Right cardiac atrium (tissue), 5 donors: ENCODE measurements around the gene CGB8. TPM values are rescaled to one million over a fixed set of nuclear protein-coding genes. Genes with fewer than 3 reads are reported as not detected.
"Not testable (repeated sequence)": the region's sequence is repeated elsewhere in the genome, so short reads cannot be mapped to it uniquely, and the experiment has no call there.

Source experiments
- ATAC-seq, 2 donors: fragments of 200-7000 bp; cut with Tn5 transposase; one replicate each; pipeline versions ENCODE4 v1.8.0 to v1.9.1; 2020; ENCODE audit warnings: moderate library complexity in 2 of 2, mild to moderate bottlenecking in 1 of 2
- DNase-seq, 3 donors: peaks; one replicate each; pipeline ENCODE4 v3.0.0-alpha.2; 2020
- H3K27ac ChIP-seq: one replicate; pipeline ENCODE4 v1.5.1; 2013; ENCODE audit warnings: mild to moderate bottlenecking, low read length, control low read depth, moderate library complexity
- H3K27me3 ChIP-seq: one replicate; pipeline ENCODE4 v1.6.1; 2013; ENCODE audit not compliant: control insufficient read depth, insufficient read depth
- H3K4me1 ChIP-seq: one replicate; pipeline ENCODE4 v1.6.1; 2013; ENCODE audit warnings: low read length; ENCODE audit not compliant: control insufficient read depth, insufficient read depth
- H3K4me3 ChIP-seq: one replicate; pipeline ENCODE4 v1.5.1; 2013; ENCODE audit warnings: low read length, control low read depth
- H3K9me3 ChIP-seq: one replicate; pipeline ENCODE4 v1.6.1; 2013; ENCODE audit warnings: low read length; ENCODE audit not compliant: control insufficient read depth
- WGBS: extraction: QIAGEN DNeasy Blood & Tissue Kit; methylation state at CpG from one replicate; pipeline ENCODE4 v1.1.7; 2013; 5-methylcytosine and 5-hydroxymethylcytosine counted together
- intact Hi-C, 4 donors: fragments of 100-400 bp; cut with DNase I; formaldehyde crosslinking; loops; one replicate each; pipeline versions ENCODE4 v1.11.0 to v1.14.0; 2022 to 2023
- polyA plus RNA-seq: library from polyadenylated mRNA; stranded (reverse); fragments of 200-250 nt; gene quantifications from one replicate; pipeline ENCODE4 v1.2.3, GENCODE V29; 2013
- total RNA-seq, 4 donors: library from RNA; stranded (reverse); fragmentation: NEBNext Ultra II Directional; extraction: Animal tissue kit (Norgen Biotek cat#: 25700); gene quantifications; one replicate each; pipeline ENCODE4 v1.2.1, GENCODE V29; 2021
- donor health status: healthy with polysubstance abuse.
- donor health status: DM: no; HTN: yes; CAD: no.
- donor health status: DM: no; HTN: no; CAD: no.
- donor health status: DM: no; HTN: yes; CAD: no; lungs with severe emphysema.
- donor health status: DM: yes; HTN: yes; CAD: no.

CGB8 gene
- total and polyA plus RNA-seq, 5 donors: not detected

- H3K27me3 ChIP-seq, H3K4me3 ChIP-seq, H3K9me3 ChIP-seq, DNase-seq, H3K4me1 ChIP-seq, ATAC-seq, intact Hi-C loops, H3K27ac ChIP-seq: not testable (repeated sequence)
- 64% methylated on average over 15 of the region's 15 CpGs for WGBS
These were observed 5.4 kb downstream of the CGB8 start, which contains the start of gene CGB5 for GRCh38 chr19:49043548-49043947. Gene CGB5 (plus strand): TSS chr19:49043848. CDS start chr19:49044210, 362 bp downstream.

GRCh38 chr19:49042666-49043065 lies 6.2 kb downstream of the CGB8 start:
- ATAC-seq: not testable (repeated sequence)

GRCh38 chr19:49042177-49042576 lies 6.7 kb downstream of the CGB8 start:
- H3K27ac ChIP-seq: no peak overlapping the region
- H3K4me3 ChIP-seq: no peak overlapping the region
- H3K9me3 ChIP-seq: no peaks in the 10 kb centered on the region
- intact Hi-C loops: no loop called here
- no peaks in the 10 kb centered on the region for H3K4me1 ChIP-seq
- ATAC-seq (no peak), DNase-seq (no peak)
- H3K27me3 ChIP-seq: no peaks in the 10 kb centered on the region
- WGBS: 78% methylated on average over 17 of the region's 17 CpGs

More at GRCh38 chr19:49042666-49043065, 6.2 kb downstream of the CGB8 start:
- H3K9me3 ChIP-seq, H3K27me3 ChIP-seq, H3K4me1 ChIP-seq, DNase-seq, intact Hi-C loops, H3K4me3 ChIP-seq, H3K27ac ChIP-seq: not testable (repeated sequence)
- 90% methylated on average over 4 of the region's 4 CpGs for WGBS

- H3K9me3 ChIP-seq, intact Hi-C loops: not testable (repeated sequence)
- 69% methylated on average over 9 of the region's 9 CpGs for WGBS
These were observed 9.2 kb downstream of the CGB8 start for GRCh38 chr19:49039736-49040135.

GRCh38 chr19:49038557-49039276 lies 10.2 kb downstream of the CGB8 start:
- H3K4me1 ChIP-seq, H3K4me3 ChIP-seq, ATAC-seq, H3K27ac ChIP-seq, intact Hi-C loops, H3K27me3 ChIP-seq, H3K9me3 ChIP-seq: not testable (repeated sequence)
- DNase-seq: peak in 1 of 3 donors; percentile 6
- WGBS: 84% methylated on average over 26 of the region's 26 CpGs

More at GRCh38 chr19:49039736-49040135, 9.2 kb downstream of the CGB8 start:
- not testable (repeated sequence) for H3K4me3 ChIP-seq, H3K4me1 ChIP-seq, H3K27ac ChIP-seq, ATAC-seq, H3K27me3 ChIP-seq
- peak in 1 of 3 donors; percentile 0 for DNase-seq

GRCh38 chr19:49038111-49038510 lies 10.8 kb downstream of the CGB8 start:
- 93% methylated on average over 6 of the region's 8 CpGs for whole genome bisulfite sequencing
- H3K4me3 ChIP-seq, intact Hi-C loops, ATAC-seq, H3K27ac ChIP-seq, H3K27me3 ChIP-seq, DNase-seq, H3K9me3 ChIP-seq, H3K4me1 ChIP-seq: not testable (repeated sequence)

GRCh38 chr19:49036815-49037214 lies 12.1 kb downstream of the CGB8 start, which contains the start of gene CGB1:
Gene CGB1 (minus strand): TSS chr19:49036895. CDS start chr19:49036711, 184 bp downstream.
- H3K27me3 ChIP-seq, H3K4me3 ChIP-seq, ATAC-seq, intact Hi-C loops, H3K4me1 ChIP-seq, H3K27ac ChIP-seq, H3K9me3 ChIP-seq: not testable (repeated sequence)
- DNase-seq: peak in 1 of 3 donors; percentile 36
- 49% methylated on average over 18 of the region's 18 CpGs for WGBS

- intact Hi-C loops, H3K27me3 ChIP-seq, H3K4me1 ChIP-seq, H3K9me3 ChIP-seq, H3K27ac ChIP-seq, H3K4me3 ChIP-seq: not testable (repeated sequence)
- 21% methylated on average over 28 of the region's 28 CpGs for WGBS
- peak in 1 of 2 donors; percentile 14 for ATAC-seq
- peak in 1 of 3 donors; percentile 48 for DNase-seq
These were observed 17.1 kb downstream of the CGB8 start, which contains the start of gene CGB2 for GRCh38 chr19:49031642-49032301. Gene CGB2 (plus strand): TSS chr19:49031890. CDS start chr19:49032096, 206 bp downstream.

- H3K27me3 ChIP-seq, intact Hi-C loops, H3K4me1 ChIP-seq, H3K9me3 ChIP-seq, H3K4me3 ChIP-seq, ATAC-seq, DNase-seq, H3K27ac ChIP-seq: not testable (repeated sequence)
- 92% methylated on average over 5 of the region's 8 CpGs for WGBS
These were observed 18.6 kb downstream of the CGB8 start for GRCh38 chr19:49030323-49030722.

- H3K4me1 ChIP-seq, H3K27ac ChIP-seq, H3K4me3 ChIP-seq, ATAC-seq, H3K27me3 ChIP-seq, H3K9me3 ChIP-seq, intact Hi-C loops: not testable (repeated sequence)
- WGBS: 80% methylated on average over 14 of the region's 14 CpGs
- DNase-seq: peak in 1 of 3 donors; percentile 2
These were observed 19.2 kb downstream of the CGB8 start for GRCh38 chr19:49029749-49030148.

- H3K9me3 ChIP-seq, H3K4me1 ChIP-seq, H3K4me3 ChIP-seq, H3K27me3 ChIP-seq, ATAC-seq, H3K27ac ChIP-seq, intact Hi-C loops: not testable (repeated sequence)
- DNase-seq: peak in 1 of 3 donors; percentile 20
- 85% methylated on average over 9 of the region's 9 CpGs for WGBS
These were observed 20.2 kb downstream of the CGB8 start for GRCh38 chr19:49028686-49029085.
